WTC11 (cell line): ENCODE data around the gene SEC22A. TPM values are rescaled to one million over a fixed set of nuclear protein-coding genes. Genes with fewer than 3 reads are reported as not detected.

ENCODE experiments used
- ATAC-seq: fragments of 200-7000 bp; cut with Tn5 transposase; 2 replicates; pipeline ENCODE4 v1.10.0; 2021; ENCODE audit warnings: mild to moderate bottlenecking, moderate library complexity
- CTCF ChIA-PET: fragments of 300-600 bp; sonication (Branson Sonifier 250); formaldehyde crosslinking; loops from one replicate; lab custom pipeline; 2021; ENCODE audit warnings: antibody characterized with exemption; lab: Charles Lee
- POLR2A ChIA-PET: fragments of 350-600 bp; sonication (Branson Sonifier 250); formaldehyde crosslinking; loops from one replicate; lab custom pipeline; 2021; ENCODE audit warnings: antibody characterized with exemption; lab: Charles Lee
- DNase-seq: peaks from one replicate; pipeline ENCODE4 v3.0.0; 2021; ENCODE audit warnings: low spot score
- H3K27ac Mint-ChIP-seq: 2 replicates; pipeline ENCODE4 v1.8.0; 2021; ENCODE audit warnings: mixed read lengths
- H3K27me3 Mint-ChIP-seq: 2 replicates; pipeline ENCODE4 v1.8.0; 2021; ENCODE audit warnings: low read depth, mild to moderate bottlenecking, moderate library complexity, mixed read lengths
- H3K36me3 Mint-ChIP-seq: 2 replicates; pipeline ENCODE4 v1.8.0; 2021; ENCODE audit warnings: mixed read lengths
- H3K4me1 Mint-ChIP-seq: 2 replicates; pipeline ENCODE4 v1.8.0; 2022; ENCODE audit warnings: mixed read lengths
- H3K4me3 Mint-ChIP-seq: 2 replicates; pipeline ENCODE4 v1.8.0; 2021; ENCODE audit warnings: mild to moderate bottlenecking, moderate library complexity, mixed read lengths
- H3K9me3 Mint-ChIP-seq: 2 replicates; pipeline ENCODE4 v1.8.0; 2021; ENCODE audit warnings: mixed read lengths
- CREM ChIP-seq: sonication (generic); formaldehyde crosslinking; IDR thresholded peaks from 2 replicates; pipeline ENCODE4 v1.8.1; 2022; ENCODE audit warnings: mild to moderate bottlenecking, missing genetic modification reagents, moderate library complexity
- E2F4 ChIP-seq: sonication (generic); formaldehyde crosslinking; IDR thresholded peaks from 2 replicates; pipeline ENCODE4 v1.8.1; 2022; ENCODE audit warnings: low read depth, mild to moderate bottlenecking, moderate library complexity, missing genetic modification reagents, borderline replicate concordance
- EMX1 ChIP-seq: fragments of 250-450 bp; sonication (Bioruptor Pico); IDR thresholded peaks from 2 replicates; pipeline ENCODE4 v1.8.0; 2021; ENCODE audit warnings: mild to moderate bottlenecking
- ERG ChIP-seq: fragments of 250-450 bp; sonication (Bioruptor Pico); IDR thresholded peaks from 2 replicates; pipeline ENCODE4 v1.8.0; 2021; ENCODE audit warnings: mild to moderate bottlenecking
- HMGXB4 ChIP-seq: sonication (generic); formaldehyde crosslinking; IDR thresholded peaks from 2 replicates; pipeline ENCODE4 v1.8.1; 2023; ENCODE audit warnings: mild to moderate bottlenecking, moderate library complexity, missing genetic modification reagents
- IRF1 ChIP-seq: sonication (generic); formaldehyde crosslinking; IDR thresholded peaks from 2 replicates; pipeline ENCODE4 v1.8.0; 2023; ENCODE audit warnings: missing genetic modification reagents
- JUN ChIP-seq: sonication (generic); formaldehyde crosslinking; IDR thresholded peaks from 2 replicates; pipeline ENCODE4 v1.8.0; 2023; ENCODE audit warnings: mild to moderate bottlenecking, missing genetic modification reagents
- MYBL2 ChIP-seq: sonication (generic); formaldehyde crosslinking; IDR thresholded peaks from 2 replicates; pipeline ENCODE4 v1.8.1; 2023; ENCODE audit warnings: mild to moderate bottlenecking, moderate library complexity, missing genetic modification reagents
- NFE2L1 ChIP-seq: sonication (generic); formaldehyde crosslinking; IDR thresholded peaks from 2 replicates; pipeline ENCODE4 v1.8.1; 2023; ENCODE audit warnings: missing genetic modification reagents
- RORB ChIP-seq: fragments of 250-450 bp; sonication (Bioruptor Pico); IDR thresholded peaks from 2 replicates; pipeline ENCODE4 v1.9.0; 2021; ENCODE audit warnings: mild to moderate bottlenecking
- SMAD3 ChIP-seq: sonication (generic); formaldehyde crosslinking; IDR thresholded peaks from 2 replicates; pipeline ENCODE4 v1.8.0; 2022; ENCODE audit warnings: missing genetic modification reagents, mild to moderate bottlenecking, borderline replicate concordance
- STAT6 ChIP-seq: sonication (generic); formaldehyde crosslinking; conservative IDR thresholded peaks from 2 replicates; pipeline ENCODE4 v1.8.1; 2023; ENCODE audit warnings: mild to moderate bottlenecking, low read depth, missing genetic modification reagents, moderate library complexity
- TEAD1 ChIP-seq: sonication (generic); formaldehyde crosslinking; IDR thresholded peaks from 2 replicates; pipeline ENCODE4 v1.8.0; 2022; ENCODE audit warnings: mild to moderate bottlenecking, missing genetic modification reagents
- TEAD4 ChIP-seq: sonication (generic); formaldehyde crosslinking; IDR thresholded peaks from 2 replicates; pipeline ENCODE4 v1.8.0; 2022; ENCODE audit warnings: mild to moderate bottlenecking, missing genetic modification reagents
- USF2 ChIP-seq: sonication (generic); formaldehyde crosslinking; IDR thresholded peaks from 2 replicates; pipeline ENCODE4 v1.8.1; 2023; ENCODE audit warnings: mild to moderate bottlenecking, missing genetic modification reagents, moderate library complexity
- ZNF138 ChIP-seq: sonication (generic); formaldehyde crosslinking; conservative IDR thresholded peaks from 2 replicates; pipeline ENCODE4 v1.8.1; 2022; ENCODE audit warnings: mild to moderate bottlenecking, moderate library complexity, missing genetic modification reagents
- ZNF512 ChIP-seq: sonication (generic); formaldehyde crosslinking; IDR thresholded peaks from 2 replicates; pipeline ENCODE4 v1.8.1; 2022; ENCODE audit warnings: missing genetic modification reagents, borderline replicate concordance
- ZSCAN18 ChIP-seq: fragments of 250-450 bp; sonication (Bioruptor Pico); IDR thresholded peaks from 2 replicates; pipeline ENCODE4 v2.1.2; 2022; ENCODE audit warnings: mild to moderate bottlenecking, moderate library complexity
- total RNA-seq: library from RNA; stranded (reverse); gene quantifications from 3 replicates; pipeline ENCODE4 v1.2.3, GENCODE V29; 2021

SEC22A gene
- total RNA-seq, 1 experiment from 2014 or later: 12.6 TPM

GRCh38 chr3:123297627-123297899, 95.8 kb downstream of the SEC22A start (continued):
- no peak for TF ChIP-seq HMGXB4 (CRISPR knock-in tag)
- TF ChIP-seq, all 79 proteins: peak for 0

- POLR2A ChIA-PET: no interaction called here
- Mint-ChIP-seq H3K4me3 (no peak overlapping the region), H3K27me3 (no peaks in the 10 kb centered on the region), H3K36me3 (peaks cover 51% of the 10 kb centered on the region), H3K27ac (no peak overlapping the region), H3K9me3 (0 out of 2 replicates have a peak, but pooled peaks cover 2% of the 10 kb centered on the region), H3K4me1 (0 out of 2 replicates have a peak, but pooled peaks cover 2% of the 10 kb centered on the region)
- TF ChIP-seq JUN (no peak), E2F4 (CRISPR knock-in tag) (no peak), STAT6 (CRISPR knock-in tag) (no peak), ZSCAN18 (CRISPR knock-in tag) (no peak), IRF1 (no peak), ERG (no peak), ZNF138 (CRISPR knock-in tag) (no peak), TEAD1 (CRISPR knock-in tag) (no peak), CREM (CRISPR knock-in tag) (no peak), TEAD4 (CRISPR knock-in tag) (no peak), SMAD3 (no peak), NFE2L1 (CRISPR knock-in tag) (no peak), MYBL2 (CRISPR knock-in tag) (no peak)
- no peak for DNase-seq
- ATAC-seq: no peak
- CTCF ChIA-PET: interaction anchor here (0.6 to 1.0 kb wide), 2 partner anchors 13 to 68 kb away, joined by 3 to 4 read pairs; no protein-coding TSS in a partner anchor
Measured at GRCh38 chr3:123298903-123299302, 97.2 kb downstream of the SEC22A start.

- TF ChIP-seq RORB (CRISPR knock-in tag): no peak
- TF ChIP-seq USF2 (CRISPR knock-in tag): no peak
- no peak for TF ChIP-seq HMGXB4 (CRISPR knock-in tag)
- TF ChIP-seq MYBL2 (CRISPR knock-in tag): no peak
- no peak for TF ChIP-seq EMX1 (CRISPR knock-in tag)
- TF ChIP-seq ZNF512 (CRISPR knock-in tag): no peak
- TF ChIP-seq TEAD4 (CRISPR knock-in tag): no peak
- peaks cover 5% of the 10 kb centered on the region; the same call in 1 of the 2 replicates for H3K4me1 Mint-ChIP-seq
- ATAC-seq: no peak
- no peak overlapping the region for H3K27ac Mint-ChIP-seq
- H3K4me3 Mint-ChIP-seq: no peak overlapping the region
- DNase-seq: no peak
- ChIA-PET CTCF (interaction anchor here (1.1 to 1.9 kb wide), 2 partner anchors 13 to 30 kb away, joined by 3 to 8 read pairs; no protein-coding TSS in a partner anchor), POLR2A (no interaction called here)
- H3K36me3 Mint-ChIP-seq: peaks cover 48% of the 10 kb centered on the region
- H3K27me3 Mint-ChIP-seq: no peaks in the 10 kb centered on the region
- H3K9me3 Mint-ChIP-seq: no peaks in the 10 kb centered on the region
Measured at GRCh38 chr3:123299581-123299980, 97.8 kb downstream of the SEC22A start.
